Stimulated activated CD8-positive, alpha-beta memory T cell treated with anti-CD3 and anti-CD28 coated beads, Interleukin-4, amount 100 ng/mL, for 1 hour (primary cell): Measurements from ENCODE around the gene STK31.
"Not testable (repeated sequence)": the region's sequence is repeated elsewhere in the genome, so short reads cannot be mapped to it uniquely, and the experiment has no call there.

Experiments
- DNase-seq, 2 donors: peaks; one replicate each; pipeline ENCODE4 v3.0.0-alpha.2; 2020; ENCODE audit warnings: low read depth in 2 of 2, low spot score in 1 of 2

Gene STK31

DNA sequence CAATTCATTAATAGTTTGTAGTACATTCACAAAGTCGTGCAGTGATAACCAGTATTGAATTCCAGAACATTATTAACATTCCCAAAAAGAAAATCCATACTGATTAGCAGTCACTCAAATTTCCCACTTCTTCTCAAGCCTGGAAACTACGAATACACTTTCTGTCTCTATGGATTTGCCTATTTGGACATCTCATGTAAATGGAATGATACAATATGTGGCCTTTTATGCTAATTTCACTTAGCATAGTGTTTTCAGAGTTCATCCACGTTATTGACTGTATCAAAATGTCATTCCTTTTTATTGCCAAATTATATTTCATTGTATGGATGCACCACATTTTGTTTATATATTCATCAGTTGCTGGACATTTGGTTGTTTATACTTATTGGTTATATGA is 78.8 kb downstream of the STK31 start:
- no peak for DNase-seq

DNA sequence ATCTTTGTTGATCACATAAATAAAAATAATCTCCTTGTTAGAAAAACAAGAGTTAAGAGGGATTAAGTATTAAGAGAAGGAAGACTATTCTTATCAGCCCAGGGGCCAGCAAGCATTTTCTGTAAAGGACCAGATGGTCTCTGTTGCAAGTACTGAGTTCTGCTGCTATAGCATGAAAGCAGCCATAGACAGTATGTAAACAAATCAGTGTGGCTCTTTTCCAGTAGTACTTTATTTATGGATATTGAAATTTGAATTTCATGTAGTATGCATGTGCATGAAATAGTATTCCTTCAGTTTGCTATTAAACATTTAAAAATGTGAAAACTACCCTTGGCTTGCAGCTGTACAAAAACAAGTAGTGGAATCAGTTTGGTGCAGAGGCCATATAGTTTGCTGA is 81.7 kb downstream of the STK31 start:
- DNase-seq, result no peak

- DNase-seq, result no peak
These were observed 92.8 kb downstream of the STK31 start for GRCh38 chr7:23802720-23803397.

DNA sequence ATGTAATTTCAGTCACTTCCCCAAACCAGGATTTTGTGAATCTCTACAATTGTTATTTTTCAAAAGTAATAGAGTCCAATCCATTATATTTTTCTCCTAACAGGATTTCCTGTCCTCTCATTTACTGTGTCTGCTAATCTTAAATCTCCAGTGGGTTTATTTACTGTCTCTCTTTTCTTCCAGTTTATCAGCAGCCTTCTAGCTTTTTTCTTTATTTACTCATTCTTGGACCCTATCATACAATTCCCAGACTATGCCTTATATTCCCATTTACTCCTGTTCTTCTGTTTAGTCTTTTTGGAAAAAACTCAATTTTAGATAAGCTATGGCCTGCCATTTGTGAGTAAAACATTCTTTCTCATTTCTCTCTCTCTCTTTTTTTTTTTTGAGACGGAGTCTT is 94.7 kb downstream of the STK31 start:
- DNase-seq, result no peak

GRCh38 chr7:23808421-23808820 is 98.4 kb downstream of the STK31 start:
- DNase-seq, result no peak

GRCh38 chr7:23810099-23810498 is 100.1 kb downstream of the STK31 start:
- no peak for DNase-seq

DNA sequence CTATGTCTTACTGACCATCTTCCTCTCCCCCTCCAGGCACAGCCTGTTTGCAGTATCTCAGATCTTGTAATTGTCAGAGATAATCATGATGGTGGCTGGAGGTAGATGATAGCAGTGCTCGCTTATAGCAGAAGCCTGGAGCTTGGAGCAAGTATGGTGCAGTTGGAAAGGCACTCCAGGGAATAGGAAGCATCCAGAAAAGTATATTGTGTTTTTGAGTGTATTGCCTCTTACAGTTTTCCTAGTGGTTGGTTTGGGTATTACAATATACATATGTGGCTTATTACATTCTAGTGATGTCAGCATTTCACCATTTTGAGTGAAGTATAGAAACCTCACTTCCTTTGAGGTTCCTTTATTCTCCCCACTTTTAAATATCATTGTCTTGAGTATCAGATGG is 101.5 kb downstream of the STK31 start:
- DNase-seq, result no peak

GRCh38 chr7:23828125-23828524 is 118.1 kb downstream of the STK31 start:
- DNase-seq, result not testable (repeated sequence)

DNA sequence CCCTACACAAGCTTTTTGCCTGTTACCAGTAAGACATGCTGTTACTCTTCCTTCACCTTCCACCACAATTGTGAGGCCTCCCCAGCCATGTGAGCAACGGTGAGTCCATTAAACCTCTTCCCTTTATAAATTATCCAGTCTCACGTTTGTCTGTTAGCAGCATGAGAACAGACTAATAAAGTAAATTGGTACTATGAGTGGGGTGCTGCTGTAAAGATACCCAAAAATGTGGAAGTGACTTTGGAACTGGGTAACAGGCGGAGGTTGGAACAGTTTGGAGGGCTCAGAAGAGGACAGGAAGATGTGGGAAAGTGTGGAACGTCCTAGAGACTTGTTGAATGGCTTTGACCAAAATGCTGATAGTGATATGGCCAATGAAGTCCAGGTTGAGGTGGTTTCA is 122.7 kb downstream of the STK31 start:
- not testable (repeated sequence) for DNase-seq

- no peak for DNase-seq
These were observed 123.4 kb downstream of the STK31 start for GRCh38 chr7:23833405-23833804.

- not testable (repeated sequence) for DNase-seq
These were observed 134.8 kb downstream of the STK31 start for GRCh38 chr7:23844837-23845236.

- no peak for DNase-seq
These were observed 142.1 kb downstream of the STK31 start for GRCh38 chr7:23852135-23852534.

GRCh38 chr7:23852988-23853387 is 143.0 kb downstream of the STK31 start:
- no peak for DNase-seq

- no peak for DNase-seq
These were observed 153.3 kb downstream of the STK31 start for GRCh38 chr7:23863209-23863787.

- no peak for DNase-seq
These were observed 155.0 kb downstream of the STK31 start for GRCh38 chr7:23864973-23865372.

GRCh38 chr7:23873306-23873705 is 163.3 kb downstream of the STK31 start:
- DNase-seq, result no peak

DNA sequence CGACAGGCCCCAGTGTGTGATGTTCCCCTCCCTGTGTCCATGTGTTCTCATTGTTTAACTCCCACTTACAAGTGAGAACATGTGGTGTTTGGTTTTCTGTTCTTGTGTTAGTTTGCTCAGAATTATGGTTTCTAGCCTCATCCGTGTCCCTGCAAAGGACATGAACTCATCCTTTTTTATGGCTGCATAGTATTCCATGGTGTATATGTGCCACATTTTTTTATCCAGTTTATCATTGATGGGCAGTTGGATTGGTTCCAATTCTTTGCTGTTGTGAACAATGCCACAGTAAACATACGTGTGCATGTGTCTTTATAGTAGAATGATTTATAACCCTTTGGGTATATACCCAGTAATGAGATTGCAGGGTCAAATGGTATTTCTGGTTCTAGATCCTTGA is 166.5 kb downstream of the STK31 start:
- not testable (repeated sequence) for DNase-seq
